Spleen (tissue), 11 donors: Measurements from ENCODE around the gene CYS1. TPM values are rescaled to one million over a fixed set of nuclear protein-coding genes. Genes with fewer than 3 reads are reported as not detected.

Experiments used
- DNase-seq: peaks from one replicate; pipeline ENCODE4 v3.0.0-alpha.2; 2020
- H3K27ac ChIP-seq, 8 donors: fragments of 200-600 bp; sonication (generic) in 7 of 8; 1 replicate in 4 of 8; 2 replicates in 4 of 8; pipeline versions ENCODE4 v1.5.0 to v1.8.0; 2016 to 2021; ENCODE audit warnings: inconsistent platforms in 4 of 8, mild to moderate bottlenecking in 4 of 8, moderate library complexity in 1 of 8
- H3K27me3 ChIP-seq, 7 donors: fragments of 200-600 bp; sonication (generic) in 6 of 7; replicated peaks in 1 of 7; 1 replicate in 4 of 7; 2 replicates in 3 of 7; pipeline versions ENCODE4 v1.5.0 to v1.8.0; 2016 to 2021; ENCODE audit warnings: inconsistent platforms in 3 of 7, mild to moderate bottlenecking in 1 of 7
- H3K36me3 ChIP-seq, 6 donors: fragments of 200-600 bp; sonication (generic) in 5 of 6; 1 replicate in 4 of 6; 2 replicates in 2 of 6; pipeline versions ENCODE4 v1.5.0 to v1.8.0; 2016 to 2021; ENCODE audit warnings: inconsistent platforms in 2 of 6
- H3K4me1 ChIP-seq, 6 donors: fragments of 200-600 bp; sonication (generic) in 5 of 6; 1 replicate in 3 of 6; 2 replicates in 3 of 6; pipeline versions ENCODE4 v1.5.0 to v1.8.0; 2016 to 2021; ENCODE audit warnings: inconsistent platforms in 3 of 6
- H3K4me3 ChIP-seq, 8 donors: fragments of 200-600 bp; sonication (generic) in 7 of 8; 1 replicate in 4 of 8; 2 replicates in 4 of 8; pipeline versions ENCODE4 v1.5.0 to v1.8.0; 2016 to 2021; ENCODE audit warnings: inconsistent platforms in 4 of 8, mild to moderate bottlenecking in 4 of 8, moderate library complexity in 2 of 8
- H3K9me3 ChIP-seq, 8 donors: fragments of 200-600 bp; sonication (generic) in 7 of 8; 1 replicate in 4 of 8; 2 replicates in 4 of 8; pipeline versions ENCODE4 v1.5.0 to v1.8.0; 2016 to 2021; ENCODE audit warnings: inconsistent platforms in 4 of 8
- POLR2A ChIP-seq, 3 donors: fragments of 450-650 bp; IDR thresholded peaks; one replicate each; pipeline ENCODE4 v1.5.1; 2017; ENCODE audit warnings: antibody characterized with exemption in 3 of 3, mild to moderate bottlenecking in 1 of 3
- POLR2AphosphoS5 ChIP-seq, 3 donors: sonication (generic); formaldehyde crosslinking; IDR thresholded peaks; one replicate each; pipeline ENCODE4 v1.5.1; 2017; ENCODE audit warnings: antibody characterized with exemption in 3 of 3
- WGBS, 5 donors: extraction: QIAGEN DNeasy Blood & Tissue Kit in 3 of 5; methylation state at CpG; one replicate each; pipeline versions ENCODE4 v1.1.5 to v1.1.7; 2013 to 2018; 5-methylcytosine and 5-hydroxymethylcytosine counted together
- intact Hi-C: fragments of 100-400 bp; cut with DNase I; formaldehyde crosslinking; loops from one replicate; pipeline ENCODE4 v1.15.0; 2023; ENCODE audit warnings: low total_unique reads
- polyA plus RNA-seq, 3 donors: library from polyadenylated mRNA; stranded (reverse); fragments of 200-250 nt; gene quantifications; one replicate each; pipeline ENCODE4 v1.2.1, GENCODE V29; 2013
- total RNA-seq, 7 donors: library from RNA; depleted of rRNA in 3 of 7; stranded (reverse); fragments of >200 nt in 3 of 7; fragmentation: NEBNext Ultra II Directional in 4 of 7; extraction: Animal tissue kit (Norgen Biotek cat#: 25700) in 4 of 7; gene quantifications; one replicate each; pipeline versions ENCODE4 v1.1.0 to v1.2.1, GENCODE V29; 2016 to 2021
- TF ChIP-seq, protein P1 (sequence below), 11 experiments: fragments of 200-600 bp in 7 of 11; fragments of 450-650 bp in 4 of 11; sonication (generic) in 4 of 11; IDR thresholded peaks in 8 of 11; conservative IDR thresholded peaks in 3 of 11; 1 replicate in 7 of 11; 2 replicates in 4 of 11; pipeline versions ENCODE4 v1.4.0 to v1.8.0; 2016 to 2021; ENCODE audit warnings: antibody characterized with exemption in 11 of 11, inconsistent platforms in 4 of 11, mild to moderate bottlenecking in 1 of 11
- donor health status: healthy with polysubstance abuse.
- donor health status: DM: no; HTN: no; CAD: no; lungs with moderate emphysema.
- donor health status: DM: no; HTN: no; CAD: no.
- donor health status: Bipolar disorder and iron deficiency.
- donor health status: healthy.
- donor health status: DM: no; HTN: no; CAD: no.
- donor health status: DM: yes; HTN: yes; CAD: no.

The CYS1 gene
- total and polyA plus RNA-seq, 10 donors, result 0.38 to 2.9 (median 1.3) TPM

DNA sequence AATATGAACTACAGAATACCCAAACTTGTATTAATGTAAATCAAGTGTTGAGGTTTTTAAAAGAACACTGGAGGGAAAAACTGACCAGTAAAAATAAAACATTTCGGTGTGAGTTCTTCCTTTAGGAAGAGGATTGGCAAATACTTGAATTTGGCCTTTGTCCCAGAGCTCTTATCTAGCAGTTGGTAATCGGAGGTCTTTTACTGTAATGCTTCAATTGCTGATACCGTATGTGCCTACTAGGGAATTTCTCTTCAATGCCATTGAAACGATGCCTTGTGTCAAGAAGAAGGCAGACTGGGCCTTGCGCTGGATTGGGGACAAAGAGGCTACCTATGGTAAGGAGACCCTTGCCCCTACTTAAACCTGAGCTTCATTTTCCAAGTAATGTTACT, 46.4 kb upstream of the CYS1 start:
- 48 to 70% (median 58%) methylated on average over 5 of the region's 5 CpGs for WGBS, 5 donors
- Histone ChIP-seq H3K4me1 (peaks cover 22 to 63% (median 42%) of the 10 kb centered on the region in 6 donors), H3K27ac (no peak overlapping the region), H3K4me3 (no peak overlapping the region), H3K9me3 (no peaks in the 10 kb centered on the region), H3K36me3 (peaks cover 0 to 24% (median 0%) of the 10 kb centered on the region in 6 donors), H3K27me3 (peaks cover 3 to 28% (median 23%) of the 10 kb centered on the region in 7 donors)
- no peak for TF ChIP-seq POLR2AphosphoS5 (IDR thresholded peaks at IDR 0.05)
- no peak for TF ChIP-seq POLR2A (IDR thresholded peaks at IDR 0.05)
- TF ChIP-seq, protein P1, sequence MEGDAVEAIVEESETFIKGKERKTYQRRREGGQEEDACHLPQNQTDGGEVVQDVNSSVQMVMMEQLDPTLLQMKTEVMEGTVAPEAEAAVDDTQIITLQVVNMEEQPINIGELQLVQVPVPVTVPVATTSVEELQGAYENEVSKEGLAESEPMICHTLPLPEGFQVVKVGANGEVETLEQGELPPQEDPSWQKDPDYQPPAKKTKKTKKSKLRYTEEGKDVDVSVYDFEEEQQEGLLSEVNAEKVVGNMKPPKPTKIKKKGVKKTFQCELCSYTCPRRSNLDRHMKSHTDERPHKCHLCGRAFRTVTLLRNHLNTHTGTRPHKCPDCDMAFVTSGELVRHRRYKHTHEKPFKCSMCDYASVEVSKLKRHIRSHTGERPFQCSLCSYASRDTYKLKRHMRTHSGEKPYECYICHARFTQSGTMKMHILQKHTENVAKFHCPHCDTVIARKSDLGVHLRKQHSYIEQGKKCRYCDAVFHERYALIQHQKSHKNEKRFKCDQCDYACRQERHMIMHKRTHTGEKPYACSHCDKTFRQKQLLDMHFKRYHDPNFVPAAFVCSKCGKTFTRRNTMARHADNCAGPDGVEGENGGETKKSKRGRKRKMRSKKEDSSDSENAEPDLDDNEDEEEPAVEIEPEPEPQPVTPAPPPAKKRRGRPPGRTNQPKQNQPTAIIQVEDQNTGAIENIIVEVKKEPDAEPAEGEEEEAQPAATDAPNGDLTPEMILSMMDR (IDR thresholded peaks at IDR 0.05 in 8 of 11, conservative IDR thresholded peaks at IDR 0.05 in 3 of 11), result no peak
- intact Hi-C loops, result loop anchor here (5.0 to 10.0 kb wide), 2 partner anchors 278 to 306 kb away; no protein-coding TSS in a partner anchor
- DNase-seq, result peak; percentile 33

DNA sequence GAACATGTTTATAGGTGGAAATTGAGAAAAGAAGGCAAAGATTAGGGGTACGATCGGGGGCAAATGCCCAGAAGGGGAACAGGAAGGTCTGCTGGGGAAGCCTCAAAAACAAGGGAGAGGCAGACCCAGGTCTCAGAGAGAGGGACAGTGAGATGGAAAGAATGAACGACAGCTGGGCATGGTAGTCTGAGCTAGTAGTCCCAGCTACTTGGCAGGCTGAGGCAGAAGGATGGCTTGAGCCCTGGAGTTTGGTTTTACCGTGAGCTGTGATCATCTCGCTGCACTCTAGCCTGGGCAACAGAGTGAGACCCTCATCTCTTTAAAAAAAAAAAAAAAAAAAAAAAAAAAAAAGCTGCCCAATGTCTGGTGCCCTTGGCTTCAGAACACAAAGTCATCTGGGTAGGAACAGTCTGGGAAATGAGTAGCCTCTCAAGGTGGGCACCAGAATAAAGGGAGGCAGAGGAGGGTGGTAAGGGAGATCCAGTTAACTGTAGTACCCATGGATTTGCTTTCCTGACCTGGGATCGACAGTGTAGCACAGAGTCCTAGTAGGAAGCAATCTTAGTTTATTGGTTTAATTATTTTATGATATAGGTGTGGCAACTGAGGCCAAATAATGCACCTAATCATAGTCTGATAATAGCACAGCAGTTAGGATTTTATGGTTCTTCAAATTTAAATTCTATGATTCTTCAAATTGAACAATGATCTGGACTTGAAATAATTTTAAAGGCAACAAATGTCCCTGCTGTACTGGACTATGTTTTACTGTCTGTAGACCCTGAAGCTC, 45.8 kb upstream of the CYS1 start:
- TF ChIP-seq POLR2AphosphoS5 (IDR thresholded peaks at IDR 0.05) (no peak), POLR2A (IDR thresholded peaks at IDR 0.05) (no peak)
- TF ChIP-seq, protein P1 (IDR thresholded peaks at IDR 0.05 in 8 of 11, conservative IDR thresholded peaks at IDR 0.05 in 3 of 11), result no peak
- Histone ChIP-seq H3K27me3 (peaks cover 3 to 31% (median 23%) of the 10 kb centered on the region in 7 donors), H3K4me1 (peaks cover 24 to 69% (median 47%) of the 10 kb centered on the region in 6 donors), H3K9me3 (no peaks in the 10 kb centered on the region), H3K27ac (no peak overlapping the region), H3K4me3 (no peak overlapping the region), H3K36me3 (peaks cover 0 to 20% (median 0%) of the 10 kb centered on the region in 6 donors)
- intact Hi-C loops, result loop anchor here (5.0 to 10.0 kb wide), 2 partner anchors 279 to 306 kb away; no protein-coding TSS in a partner anchor
- DNase-seq, result peak; percentile 9
- WGBS, 5 donors, result 68 to 91% (median 83%) methylated on average over 6 of the region's 6 CpGs

DNA sequence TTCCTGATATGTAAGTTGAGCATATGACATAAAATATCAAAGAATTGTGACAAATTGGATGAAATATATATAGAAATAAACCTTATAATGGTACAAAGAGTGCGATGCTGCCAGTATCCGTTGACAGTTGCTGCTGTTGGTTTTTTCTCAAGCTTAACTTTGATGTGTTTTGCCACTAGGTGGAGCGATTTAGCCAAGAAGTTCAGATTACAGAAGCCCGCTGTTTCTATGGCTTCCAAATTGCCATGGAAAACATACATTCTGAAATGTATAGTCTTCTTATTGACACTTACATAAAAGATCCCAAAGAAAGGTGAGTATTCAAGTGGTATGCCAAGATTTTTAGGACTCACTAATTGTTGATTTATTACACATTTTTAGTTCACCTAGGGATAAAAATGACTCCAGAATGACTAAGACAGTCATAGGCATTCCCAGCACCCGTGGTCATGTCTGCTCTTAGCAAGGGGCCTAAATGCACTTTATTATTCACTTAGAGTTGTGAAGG, 44.4 kb upstream of the CYS1 start:
- 13 to 20% (median 17%) methylated on average over 5 of the region's 5 CpGs for WGBS, 5 donors
- H3K27ac ChIP-seq, result peak overlapping the region in 3 of 8 donors; percentile 43 to 89 (median 56)
- H3K9me3 ChIP-seq, result no peaks in the 10 kb centered on the region
- intact Hi-C loops, result loop anchor here (5.0 to 10.0 kb wide), 2 partner anchors 280 to 308 kb away; no protein-coding TSS in a partner anchor
- peak; percentile 13 for DNase-seq
- H3K27me3 ChIP-seq, result peaks cover 3 to 31% (median 23%) of the 10 kb centered on the region in 7 donors
- peak overlapping the region in 2 of 8 donors; percentile 62 to 79 for H3K4me3 ChIP-seq
- peaks cover 34 to 83% (median 59%) of the 10 kb centered on the region in 6 donors for H3K4me1 ChIP-seq
- TF ChIP-seq POLR2A (IDR thresholded peaks at IDR 0.05), result no peak
- TF ChIP-seq, protein P1 (IDR thresholded peaks at IDR 0.05 in 8 of 11, conservative IDR thresholded peaks at IDR 0.05 in 3 of 11), result peak in 10 of 11 experiments; percentile 47 to 85 (median 72)
- no peak for TF ChIP-seq POLR2AphosphoS5 (IDR thresholded peaks at IDR 0.05)
- peaks cover 0 to 20% (median 0%) of the 10 kb centered on the region in 6 donors for H3K36me3 ChIP-seq
